T1000 (cell line): ENCODE data around the gene NFS1.

Experiments used
- DNase-seq: peaks from one replicate; lab custom pipeline; 2025; ENCODE audit warnings: mixed read lengths; lab: John Stamatoyannopoulos, UW

The NFS1 gene

DNA sequence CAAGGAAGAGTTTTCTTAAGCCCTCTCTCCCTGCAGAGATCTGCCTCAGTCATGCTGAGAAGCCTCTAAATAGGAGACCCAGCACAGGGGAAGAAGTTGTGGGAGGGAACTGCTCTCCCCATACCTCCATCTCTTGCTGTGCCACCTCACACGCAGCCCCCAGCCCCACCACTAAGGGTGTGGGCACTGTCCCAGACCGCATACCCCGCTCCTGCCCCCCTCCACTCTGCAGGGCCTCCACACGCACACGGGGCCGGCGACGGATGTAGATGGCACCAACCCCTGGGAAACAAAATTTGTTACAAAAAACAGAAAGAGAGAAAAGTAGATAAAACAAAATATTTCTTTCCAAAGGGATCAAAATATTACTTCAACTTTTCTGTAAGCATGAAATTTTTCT lies 24.2 kb downstream of the NFS1 start:
- no peak for DNase-seq

DNA sequence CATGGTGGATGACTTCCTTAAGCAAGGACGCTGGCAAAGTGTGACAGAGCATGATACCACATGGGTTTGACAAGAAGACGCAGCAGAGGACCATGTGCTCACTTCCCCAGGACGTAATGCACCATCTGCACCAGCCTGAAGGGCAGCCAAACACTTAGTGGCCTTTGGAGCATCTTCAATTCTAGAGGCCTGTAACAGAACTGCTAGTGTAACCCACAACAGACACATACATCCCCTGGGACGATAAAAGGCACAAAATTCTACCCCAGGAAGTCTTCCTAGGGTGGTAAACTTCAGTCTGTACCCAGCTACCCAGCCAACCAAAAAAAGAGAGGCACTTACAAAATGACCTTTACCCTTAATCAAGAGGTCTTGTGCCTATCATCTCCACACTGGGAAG lies 25.3 kb downstream of the NFS1 start:
- no peak for DNase-seq

DNA sequence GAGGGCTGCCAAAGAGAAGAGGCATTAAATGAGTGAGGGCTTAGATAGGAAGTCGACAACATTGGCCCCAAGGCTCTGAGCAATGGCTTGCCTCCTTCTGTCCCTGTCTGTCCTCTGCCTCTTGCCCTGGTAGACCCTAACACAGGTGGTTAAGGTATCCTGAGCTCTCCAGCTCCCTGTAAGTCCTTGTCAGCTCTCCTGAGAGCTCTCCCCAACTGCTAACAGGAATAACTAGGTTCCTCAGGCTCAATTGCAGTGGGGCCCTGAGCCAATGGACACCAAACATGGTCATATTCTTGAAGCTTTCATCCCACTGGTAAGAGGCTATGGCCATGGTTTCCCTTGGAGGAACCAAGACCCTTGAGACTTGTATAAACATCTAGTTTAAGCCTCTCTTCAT lies 29.5 kb downstream of the NFS1 start:
- DNase-seq: no peak

DNA sequence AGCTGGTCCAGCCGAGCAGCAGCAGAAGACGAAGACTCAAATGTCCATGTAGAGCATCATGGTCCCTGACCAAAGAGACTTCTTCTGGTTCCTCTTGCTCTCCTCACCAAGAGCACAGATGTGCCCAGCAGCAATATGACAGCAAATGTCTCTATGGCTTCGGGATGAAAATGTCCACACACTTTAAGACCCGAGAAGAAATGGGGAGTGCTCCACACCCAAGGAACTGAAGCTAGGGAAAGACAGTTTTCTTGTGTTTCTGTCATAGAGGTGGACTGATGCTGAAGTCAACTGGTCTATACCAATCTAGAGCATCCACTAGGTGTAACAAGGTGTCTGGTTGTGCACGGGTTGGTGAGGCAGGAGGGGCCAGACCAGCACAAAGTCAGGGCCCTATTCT lies 29.9 kb downstream of the NFS1 start:
- no peak for DNase-seq

- DNase-seq: no peak
Observed at GRCh38 chr20:35665949-35666288, 33.2 kb downstream of the NFS1 start.

DNA sequence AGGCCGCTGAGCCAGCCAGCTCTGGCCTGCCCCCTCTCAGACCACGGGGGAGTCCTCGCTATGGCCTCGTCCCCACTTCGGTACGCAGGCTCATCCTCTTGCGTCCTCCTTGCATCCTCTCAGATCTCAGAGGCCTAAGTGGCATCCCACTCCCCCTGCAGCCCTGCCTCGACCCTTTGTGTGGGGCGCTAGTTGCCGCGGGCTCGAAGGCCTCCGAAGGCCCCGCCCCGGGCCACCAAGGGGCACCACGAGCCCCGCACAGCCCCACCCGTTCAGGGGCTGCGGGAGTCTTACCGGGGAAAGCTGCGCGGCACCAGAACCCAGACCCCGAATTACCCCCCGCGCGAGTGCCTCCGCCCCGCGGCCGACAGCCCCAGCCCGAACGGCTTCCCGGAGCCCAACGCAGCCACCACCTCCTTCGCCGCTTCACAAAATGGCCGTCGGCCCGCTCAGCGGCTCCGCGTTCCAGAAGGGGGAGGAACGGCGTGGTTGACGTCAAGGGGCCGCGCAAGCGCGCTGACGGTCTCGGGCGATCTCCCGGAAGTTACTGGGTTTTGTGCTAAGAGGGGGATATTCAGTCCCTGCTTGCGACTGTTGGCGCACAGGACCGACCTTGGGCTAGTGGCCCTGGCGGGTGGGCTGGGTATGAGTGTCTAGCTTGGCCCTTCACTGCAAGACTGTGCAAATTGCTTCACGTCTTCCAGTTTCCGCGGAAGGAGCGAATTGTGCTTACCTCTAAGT lies 34.5 kb downstream of the NFS1 start, which contains the start of the genes CPNE1 and RBM12:
Gene CPNE1 (minus strand): TSS at position 435 of the 741 bp plus-strand sequence. CDS start 31,977 bp downstream, outside the sequence.
Gene RBM12 (minus strand): TSS at position 435 of the 741 bp plus-strand sequence. CDS start 9,578 bp downstream, outside the sequence.
- peak; percentile 87 for DNase-seq

- DNase-seq: no peak
Observed at GRCh38 chr20:35663516-35664465, 35.4 kb downstream of the NFS1 start.

DNA sequence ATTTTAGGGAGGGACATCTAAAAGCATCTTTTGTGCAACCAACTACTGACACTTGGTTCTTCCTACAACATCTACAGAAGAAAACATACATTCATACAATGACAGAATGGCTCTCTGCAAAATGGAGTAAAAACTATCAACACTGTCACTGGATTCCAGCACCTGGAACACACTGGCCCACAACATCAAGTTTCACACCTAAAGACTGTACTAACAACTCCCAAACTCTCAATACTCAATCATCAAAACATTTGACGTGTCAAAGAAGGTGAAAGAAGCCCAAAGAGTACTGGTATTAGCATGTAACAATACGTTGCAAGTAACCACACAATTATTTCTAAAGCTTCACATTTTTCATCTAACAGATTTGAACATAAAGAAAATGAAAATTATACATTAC lies 36.6 kb downstream of the NFS1 start:
- DNase-seq: no peak

- no peak for DNase-seq
Observed at GRCh38 chr20:35661908-35662307, 37.2 kb downstream of the NFS1 start.

- DNase-seq: no peak
Observed at GRCh38 chr20:35661053-35661452, 38.1 kb downstream of the NFS1 start.

DNA sequence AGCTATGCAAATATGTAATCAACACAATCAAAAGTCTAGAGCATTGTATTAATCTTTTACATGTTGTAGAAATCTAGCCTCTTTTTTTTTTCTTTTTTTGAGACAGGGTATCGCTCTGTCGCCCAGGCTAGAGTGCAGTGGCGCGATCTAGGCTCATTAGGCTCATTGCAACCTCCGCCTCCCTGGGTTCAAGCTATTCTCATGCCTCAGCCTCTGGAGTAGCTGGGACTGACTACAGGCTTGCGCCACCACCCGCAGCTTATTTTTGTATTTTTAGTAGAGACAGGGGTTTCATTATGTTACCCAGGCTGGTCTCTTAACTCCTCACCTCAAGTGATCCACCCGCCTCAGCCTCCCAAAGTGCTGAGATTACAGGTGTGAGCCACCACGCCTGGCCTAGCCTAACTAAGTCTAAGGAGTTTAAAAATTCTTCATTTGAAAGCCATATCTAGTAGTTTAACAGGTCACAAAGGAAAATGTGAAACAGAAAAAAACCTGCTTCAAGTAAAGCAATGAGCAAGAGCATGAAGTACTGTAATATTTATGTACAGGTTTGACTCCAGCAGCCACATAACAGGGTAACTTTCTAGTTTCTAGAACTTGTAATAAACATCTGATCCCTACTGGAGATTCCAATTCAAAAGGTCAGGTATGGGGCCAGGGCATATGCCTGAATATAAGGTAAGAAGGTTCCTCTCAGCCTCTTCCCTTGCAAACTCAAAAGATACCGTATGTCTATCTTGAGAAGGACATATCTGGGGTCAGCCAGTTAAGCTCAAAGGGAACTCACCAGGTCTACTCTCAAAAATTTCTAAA lies 38.8 kb downstream of the NFS1 start:
- DNase-seq: no peak

DNA sequence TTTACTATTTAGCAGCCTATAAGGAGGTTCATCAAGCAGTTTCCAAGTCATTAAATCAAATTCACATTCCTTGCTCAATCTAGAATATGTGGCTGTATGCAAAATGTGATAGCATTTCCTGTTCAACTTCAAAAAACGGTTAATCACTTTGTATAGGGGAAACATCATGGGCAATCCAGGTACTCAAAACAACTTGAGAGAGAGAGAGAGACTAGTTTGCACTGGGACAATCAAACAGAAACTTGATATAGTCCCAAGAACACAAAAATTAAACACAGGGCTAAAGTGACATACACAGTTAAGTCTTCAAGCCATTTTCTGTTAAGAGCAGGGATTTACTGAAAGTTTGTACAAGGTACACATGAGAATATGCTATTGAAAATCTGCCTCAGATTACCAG lies 41.9 kb downstream of the NFS1 start:
- no peak for DNase-seq

GRCh38 chr20:35654415-35654814 lies 44.7 kb downstream of the NFS1 start:
- DNase-seq: no peak

DNA sequence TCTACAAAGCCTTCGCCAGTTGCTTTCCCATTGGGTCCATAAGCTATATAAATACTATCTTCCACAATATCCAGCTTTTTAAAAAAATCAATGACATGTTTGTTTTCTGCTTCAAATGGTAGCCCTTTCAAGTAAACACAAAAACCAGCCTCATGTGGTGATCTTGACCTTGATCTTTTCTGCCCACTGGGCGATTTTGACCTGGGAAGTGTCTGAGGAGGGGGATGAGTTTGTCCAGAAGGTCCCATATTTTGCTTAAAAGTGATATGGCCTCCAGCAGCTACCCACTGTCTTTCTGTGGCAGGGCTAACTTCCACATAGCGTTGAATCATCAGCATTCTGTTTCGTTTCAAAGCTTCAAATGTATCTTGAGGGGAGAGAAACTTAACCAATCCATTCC lies 45.3 kb downstream of the NFS1 start:
- DNase-seq: no peak

DNA sequence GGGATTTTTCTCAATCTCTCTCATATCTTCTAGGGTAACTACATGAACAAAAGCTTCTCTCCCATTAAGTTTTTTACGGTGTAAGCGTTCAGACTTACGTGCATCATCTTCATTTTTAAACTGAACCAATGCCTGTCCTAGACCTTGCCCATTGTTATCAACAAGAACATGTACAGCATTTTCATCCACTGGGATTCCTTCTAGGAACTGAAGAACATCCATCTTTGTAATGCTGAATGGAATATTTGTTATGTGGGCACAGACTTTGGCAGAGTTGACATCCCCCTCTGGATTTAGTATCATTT lies 45.8 kb downstream of the NFS1 start:
- no peak for DNase-seq

DNA sequence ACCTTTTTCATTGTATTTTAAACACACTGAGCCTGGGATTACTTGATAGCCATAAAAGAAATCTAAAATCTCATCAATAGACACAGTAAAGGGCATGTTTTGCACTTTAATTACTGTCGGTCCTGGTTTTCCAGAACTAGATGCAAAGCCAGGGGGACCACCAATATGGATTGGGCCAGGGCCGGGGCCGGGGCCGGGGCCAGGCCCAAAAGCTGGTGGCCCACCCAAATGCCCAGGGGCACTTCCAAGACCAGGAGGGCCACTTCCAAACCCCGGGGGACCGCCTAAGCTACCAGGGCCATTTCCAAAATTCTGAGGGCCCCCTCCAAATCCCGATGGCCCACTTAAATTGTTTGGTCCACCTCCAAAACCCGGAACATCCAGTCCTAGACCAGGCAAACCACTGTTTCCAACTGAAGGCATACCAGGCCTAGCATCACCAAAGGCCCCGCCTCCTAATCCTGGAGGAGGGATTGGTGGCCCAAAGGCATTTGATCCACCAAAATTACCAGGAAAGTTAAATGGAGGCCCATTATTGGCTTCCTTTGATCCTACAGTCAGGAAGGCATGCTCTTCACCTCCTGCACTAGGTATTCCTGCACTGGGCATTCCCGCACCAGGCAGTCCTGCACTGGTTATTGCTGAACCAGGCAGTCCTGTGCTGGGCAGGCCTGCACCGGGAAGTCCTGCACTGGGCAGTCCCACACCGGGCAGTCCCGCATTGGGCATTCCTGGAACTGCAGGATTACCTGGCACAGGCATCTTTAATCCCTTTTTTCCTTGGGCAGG lies 46.3 kb downstream of the NFS1 start:
- no peak for DNase-seq

DNA sequence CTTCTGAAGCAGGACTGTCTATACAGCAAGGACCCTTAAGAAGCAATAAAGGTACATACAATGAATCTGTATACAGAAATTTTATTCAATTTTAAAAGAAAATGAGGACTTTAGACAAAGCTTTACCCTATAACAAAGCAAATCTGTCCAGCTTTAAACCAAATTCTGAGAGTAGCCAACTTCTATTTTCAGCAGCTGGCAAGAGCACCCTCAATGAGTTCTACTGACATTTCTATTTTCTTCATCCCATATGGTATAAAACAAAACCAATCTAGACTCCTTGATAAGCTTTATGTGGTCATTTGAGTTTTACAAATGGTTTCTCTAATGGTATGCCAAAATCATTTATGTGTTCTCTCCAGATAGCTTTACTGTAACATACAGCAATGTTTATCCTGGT lies 47.2 kb downstream of the NFS1 start:
- DNase-seq: no peak

DNA sequence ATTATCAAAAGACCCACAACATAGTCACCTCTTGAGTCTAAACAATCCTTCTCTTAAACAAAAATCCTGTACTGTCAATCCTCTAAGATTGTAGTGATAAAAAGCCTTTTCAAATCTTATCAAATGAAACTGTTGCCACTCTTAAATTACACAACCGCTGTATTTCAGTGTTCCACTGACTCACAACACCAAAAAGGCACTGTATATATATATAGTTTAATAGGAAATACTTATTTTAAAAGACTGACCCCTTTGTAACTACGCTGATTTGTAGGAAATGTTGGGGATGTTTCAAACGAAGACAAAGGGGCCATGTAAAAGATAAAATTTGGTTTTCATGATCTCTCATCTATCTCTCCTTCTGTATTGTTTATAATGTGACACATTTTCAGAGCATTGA lies 48.5 kb downstream of the NFS1 start:
- no peak for DNase-seq

- DNase-seq: no peak
Observed at GRCh38 chr20:35648836-35649235, 50.3 kb downstream of the NFS1 start.

DNA sequence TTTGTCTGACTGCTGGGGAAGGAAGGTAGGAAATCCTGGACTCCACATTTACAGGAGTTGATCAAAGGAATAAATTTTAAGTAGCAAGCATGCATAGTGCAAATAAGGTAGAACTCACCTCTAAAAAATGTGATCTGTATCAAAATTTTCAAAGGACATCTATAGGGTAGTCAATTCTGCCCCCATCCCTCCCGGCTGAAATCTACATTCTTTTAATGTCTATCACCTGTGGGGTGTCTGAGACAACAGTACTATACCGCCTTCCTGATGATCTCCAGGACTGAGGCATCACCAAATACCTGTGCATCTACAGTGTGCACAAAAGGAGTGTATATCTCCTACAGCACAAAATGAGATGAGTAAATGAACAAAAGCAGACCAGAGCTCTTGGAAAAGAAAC lies 54.3 kb downstream of the NFS1 start:
- no peak for DNase-seq

DNA sequence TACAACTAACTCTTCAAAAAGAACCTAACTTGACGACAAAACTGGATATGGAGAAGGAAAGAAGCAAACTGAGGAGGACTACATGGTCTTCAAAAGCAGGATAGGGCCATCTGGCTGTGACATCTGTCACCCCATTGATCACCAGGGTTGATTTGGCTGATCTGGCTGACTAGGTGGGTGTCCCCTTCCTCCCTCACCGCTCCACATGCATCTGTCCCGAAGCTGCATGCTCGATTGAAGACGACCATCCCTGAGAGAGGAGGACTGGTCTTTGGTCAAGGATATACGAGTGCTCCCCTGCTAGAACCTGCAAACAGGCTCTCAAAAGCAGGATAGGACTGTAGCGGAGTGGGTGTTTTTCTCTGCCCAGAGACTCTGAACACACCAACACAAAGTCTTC lies 56.1 kb downstream of the NFS1 start:
- DNase-seq: no peak

DNA sequence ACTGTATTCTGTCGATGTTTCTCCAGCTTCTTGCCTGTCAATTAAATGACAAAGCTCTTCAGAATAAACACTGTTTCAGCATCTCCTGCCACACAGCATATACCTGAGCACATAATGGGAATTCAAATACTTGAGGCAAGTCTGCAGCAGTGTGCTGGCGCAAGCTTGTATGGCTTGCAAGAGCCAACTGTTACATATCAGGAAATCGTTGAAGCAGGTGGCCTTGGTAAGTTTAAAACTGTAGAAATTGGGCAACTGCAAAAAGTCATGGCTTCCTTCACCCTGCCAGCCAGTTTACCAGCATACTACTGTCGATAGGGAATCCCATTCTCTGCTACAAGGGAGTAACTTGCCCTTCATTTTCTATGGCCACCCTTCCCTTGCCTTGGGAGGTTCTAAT lies 57.4 kb downstream of the NFS1 start:
- DNase-seq: no peak
